Measurements from ENCODE around the gene PLA2G4A. TPM values are rescaled to one million over a fixed set of nuclear protein-coding genes. Genes with fewer than 3 reads are reported as not detected.

Gene PLA2G4A
- polyA plus RNA-seq, 1 donor from 2014 or later, result not detected

GRCh38 chr1:186982116-186982515, 153.4 kb downstream of the PLA2G4A start:
- Histone ChIP-seq H3K36me3 (ENCODE audit: insufficient read depth, low read length) (no peaks in the 10 kb centered on the region), H3K9me3 (ENCODE audit: low read length) (no peaks in the 10 kb centered on the region), H3F3A (ENCODE audit: insufficient read depth, low read length, poor library complexity, severe bottlenecking) (no peaks in the 10 kb centered on the region), H2AFZ (ENCODE audit: low read depth, low read length) (no peak overlapping the region), H3K27me3 (ENCODE audit: insufficient read depth, low read depth, low read length) (no peaks in the 10 kb centered on the region), H3K27ac (ENCODE audit: low read length) (no peak overlapping the region), H3K4me2 (ENCODE audit: low read length) (no peak overlapping the region), H4K20me1 (ENCODE audit: insufficient read depth) (no peaks in the 10 kb centered on the region), H3K9ac (ENCODE audit: low read length) (no peak overlapping the region), H3K79me2 (replicated peaks; ENCODE audit: insufficient read depth, low read length) (no peaks in the 10 kb centered on the region), H3K4me3 (ENCODE audit: low read length) (no peak overlapping the region), H3K9me2 (ENCODE audit: insufficient read depth, low read length) (no peaks in the 10 kb centered on the region)
- TF ChIP-seq CTCF (IDR thresholded peaks at IDR 0.05; ENCODE audit: poor library complexity, severe bottlenecking), result no peak
- no peak for TF ChIP-seq MXI1 (conservative IDR thresholded peaks at IDR 0.05; ENCODE audit: poor library complexity, severe bottlenecking)
- TF ChIP-seq EP300 (conservative IDR thresholded peaks at IDR 0.05; ENCODE audit: poor library complexity, severe bottlenecking), result no peak
- no peak for TF ChIP-seq EZH2 (IDR thresholded peaks at IDR 0.05; ENCODE audit: borderline replicate concordance, insufficient read depth, low read length, poor library complexity, severe bottlenecking)

DNA sequence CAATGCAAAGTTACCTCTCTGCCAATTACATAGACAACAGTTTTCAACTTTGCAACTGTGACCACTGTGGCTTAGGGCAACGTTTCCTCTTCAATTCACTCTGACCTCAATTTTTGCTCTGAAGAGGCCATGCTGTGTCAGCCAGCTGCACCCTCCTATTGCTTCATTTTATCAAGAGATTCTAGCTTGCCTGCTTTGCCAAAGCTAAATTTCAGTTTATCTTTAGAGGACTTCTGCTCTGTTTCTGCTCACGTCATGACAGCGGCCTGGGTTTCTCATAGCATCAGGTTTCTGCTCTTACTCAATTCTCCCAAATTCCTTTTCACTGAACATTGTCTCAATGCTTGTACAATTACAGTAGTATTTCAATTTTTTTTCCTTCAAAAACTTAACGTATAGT, 154.6 kb downstream of the PLA2G4A start:
- Histone ChIP-seq H2AFZ (ENCODE audit: low read depth, low read length) (no peak overlapping the region), H3K9me3 (ENCODE audit: low read length) (no peaks in the 10 kb centered on the region), H3F3A (ENCODE audit: insufficient read depth, low read length, poor library complexity, severe bottlenecking) (no peaks in the 10 kb centered on the region), H4K20me1 (ENCODE audit: insufficient read depth) (no peaks in the 10 kb centered on the region), H3K36me3 (ENCODE audit: insufficient read depth, low read length) (no peaks in the 10 kb centered on the region), H3K4me2 (ENCODE audit: low read length) (no peak overlapping the region), H3K27ac (ENCODE audit: low read length) (no peak overlapping the region), H3K79me2 (replicated peaks; ENCODE audit: insufficient read depth, low read length) (no peaks in the 10 kb centered on the region), H3K9ac (ENCODE audit: low read length) (no peak overlapping the region), H3K9me2 (ENCODE audit: insufficient read depth, low read length) (no peaks in the 10 kb centered on the region), H3K27me3 (ENCODE audit: insufficient read depth, low read depth, low read length) (no peaks in the 10 kb centered on the region), H3K4me3 (ENCODE audit: low read length) (no peak overlapping the region)
- TF ChIP-seq POLR2AphosphoS5 (IDR thresholded peaks at IDR 0.05) (no peak), TAF1 (IDR thresholded peaks at IDR 0.05; ENCODE audit: low read depth) (no peak), SMC3 (conservative IDR thresholded peaks at IDR 0.05; ENCODE audit: poor library complexity) (no peak), RAD21 (conservative IDR thresholded peaks at IDR 0.05) (no peak)

- no peak overlapping the region for H2AFZ ChIP-seq (ENCODE audit: low read depth, low read length)
- no peaks in the 10 kb centered on the region for H3K9me3 ChIP-seq (ENCODE audit: low read length)
- no peak overlapping the region for H3K4me3 ChIP-seq (ENCODE audit: low read length)
- no peak overlapping the region for H3K9ac ChIP-seq (ENCODE audit: low read length)
- no peaks in the 10 kb centered on the region for H4K20me1 ChIP-seq (ENCODE audit: insufficient read depth)
- no peaks in the 10 kb centered on the region for H3K27me3 ChIP-seq (ENCODE audit: insufficient read depth, low read depth, low read length)
- no peaks in the 10 kb centered on the region for H3F3A ChIP-seq (ENCODE audit: insufficient read depth, low read length, poor library complexity, severe bottlenecking)
- H3K4me2 ChIP-seq (ENCODE audit: low read length), result no peak overlapping the region
- H3K27ac ChIP-seq (ENCODE audit: low read length), result no peak overlapping the region
- H3K9me2 ChIP-seq (ENCODE audit: insufficient read depth, low read length), result no peaks in the 10 kb centered on the region
- TF ChIP-seq TAF1 (IDR thresholded peaks at IDR 0.05; ENCODE audit: low read depth) (no peak), SMC3 (conservative IDR thresholded peaks at IDR 0.05; ENCODE audit: poor library complexity) (no peak), EP300 (conservative IDR thresholded peaks at IDR 0.05; ENCODE audit: poor library complexity, severe bottlenecking) (no peak), CTCF (IDR thresholded peaks at IDR 0.05; ENCODE audit: poor library complexity, severe bottlenecking) (no peak), RAD21 (conservative IDR thresholded peaks at IDR 0.05) (no peak), EZH2 (IDR thresholded peaks at IDR 0.05; ENCODE audit: borderline replicate concordance, insufficient read depth, low read length, poor library complexity, severe bottlenecking) (no peak), MXI1 (conservative IDR thresholded peaks at IDR 0.05; ENCODE audit: poor library complexity, severe bottlenecking) (no peak), POLR2AphosphoS5 (IDR thresholded peaks at IDR 0.05) (no peak)
- TF ChIP-seq, protein P1, sequence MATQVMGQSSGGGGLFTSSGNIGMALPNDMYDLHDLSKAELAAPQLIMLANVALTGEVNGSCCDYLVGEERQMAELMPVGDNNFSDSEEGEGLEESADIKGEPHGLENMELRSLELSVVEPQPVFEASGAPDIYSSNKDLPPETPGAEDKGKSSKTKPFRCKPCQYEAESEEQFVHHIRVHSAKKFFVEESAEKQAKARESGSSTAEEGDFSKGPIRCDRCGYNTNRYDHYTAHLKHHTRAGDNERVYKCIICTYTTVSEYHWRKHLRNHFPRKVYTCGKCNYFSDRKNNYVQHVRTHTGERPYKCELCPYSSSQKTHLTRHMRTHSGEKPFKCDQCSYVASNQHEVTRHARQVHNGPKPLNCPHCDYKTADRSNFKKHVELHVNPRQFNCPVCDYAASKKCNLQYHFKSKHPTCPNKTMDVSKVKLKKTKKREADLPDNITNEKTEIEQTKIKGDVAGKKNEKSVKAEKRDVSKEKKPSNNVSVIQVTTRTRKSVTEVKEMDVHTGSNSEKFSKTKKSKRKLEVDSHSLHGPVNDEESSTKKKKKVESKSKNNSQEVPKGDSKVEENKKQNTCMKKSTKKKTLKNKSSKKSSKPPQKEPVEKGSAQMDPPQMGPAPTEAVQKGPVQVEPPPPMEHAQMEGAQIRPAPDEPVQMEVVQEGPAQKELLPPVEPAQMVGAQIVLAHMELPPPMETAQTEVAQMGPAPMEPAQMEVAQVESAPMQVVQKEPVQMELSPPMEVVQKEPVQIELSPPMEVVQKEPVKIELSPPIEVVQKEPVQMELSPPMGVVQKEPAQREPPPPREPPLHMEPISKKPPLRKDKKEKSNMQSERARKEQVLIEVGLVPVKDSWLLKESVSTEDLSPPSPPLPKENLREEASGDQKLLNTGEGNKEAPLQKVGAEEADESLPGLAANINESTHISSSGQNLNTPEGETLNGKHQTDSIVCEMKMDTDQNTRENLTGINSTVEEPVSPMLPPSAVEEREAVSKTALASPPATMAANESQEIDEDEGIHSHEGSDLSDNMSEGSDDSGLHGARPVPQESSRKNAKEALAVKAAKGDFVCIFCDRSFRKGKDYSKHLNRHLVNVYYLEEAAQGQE (IDR thresholded peaks at IDR 0.05; ENCODE audit: borderline replicate concordance), result no peak
- no peaks in the 10 kb centered on the region for H3K79me2 ChIP-seq (replicated peaks; ENCODE audit: insufficient read depth, low read length)
- no peaks in the 10 kb centered on the region for H3K36me3 ChIP-seq (ENCODE audit: insufficient read depth, low read length)
These were observed 156.2 kb downstream of the PLA2G4A start for GRCh38 chr1:186984959-186985358.

All from neural cell (in vitro differentiated cells).